Upper lobe of left lung (tissue), 6 donors: Measurements from ENCODE around the gene DOCK1. TPM values are rescaled to one million over a fixed set of nuclear protein-coding genes. Genes with fewer than 3 reads are reported as not detected.
A peak's percentile ranks its signal among the peaks of the same experiment; 100 is the strongest.

ENCODE experiments used
- ATAC-seq, 2 donors: fragments of 200-7000 bp; cut with Tn5 transposase; one replicate each; pipeline ENCODE4 v1.9.1; 2022; ENCODE audit warnings: mild to moderate bottlenecking in 2 of 2, moderate library complexity in 2 of 2; ENCODE audit not compliant: low FRiP score in 2 of 2
- DNase-seq, 2 donors: peaks; one replicate each; pipeline ENCODE4 v3.0.0-alpha.2; 2019 to 2020
- H3K27ac ChIP-seq, 4 donors: fragments of 200-600 bp; sonication (generic); one replicate each; pipeline ENCODE4 v1.5.1; 2016 to 2019
- H3K27me3 ChIP-seq, 4 donors: fragments of 200-600 bp; sonication (generic); one replicate each; pipeline ENCODE4 v1.5.1; 2017 to 2019
- H3K36me3 ChIP-seq, 4 donors: fragments of 200-600 bp; sonication (generic); one replicate each; pipeline ENCODE4 v1.5.1; 2016 to 2019
- H3K4me1 ChIP-seq, 4 donors: fragments of 200-600 bp; sonication (generic); one replicate each; pipeline ENCODE4 v1.5.1; 2018 to 2019
- H3K4me3 ChIP-seq, 4 donors: fragments of 200-600 bp; sonication (generic); one replicate each; pipeline ENCODE4 v1.5.1; 2017 to 2019; ENCODE audit warnings: mild to moderate bottlenecking in 2 of 4, moderate library complexity in 1 of 4
- H3K9me3 ChIP-seq, 4 donors: fragments of 200-600 bp; sonication (generic); one replicate each; pipeline ENCODE4 v1.5.1; 2018 to 2019
- EP300 ChIP-seq, 4 donors: sonication (generic); formaldehyde crosslinking; IDR thresholded peaks; one replicate each; pipeline ENCODE4 v1.5.1; 2017; ENCODE audit warnings: antibody characterized with exemption in 4 of 4, control low read depth in 2 of 4
- POLR2A ChIP-seq, 4 donors: fragments of 450-650 bp; IDR thresholded peaks; one replicate each; pipeline ENCODE4 v1.5.1; 2016 to 2017; ENCODE audit warnings: antibody characterized with exemption in 4 of 4, mild to moderate bottlenecking in 2 of 4
- POLR2AphosphoS5 ChIP-seq, 2 donors: sonication (generic); formaldehyde crosslinking; IDR thresholded peaks; one replicate each; pipeline ENCODE4 v1.5.1; 2017; ENCODE audit warnings: antibody characterized with exemption in 2 of 2
- WGBS, 2 donors: methylation state at CpG; one replicate each; pipeline ENCODE4 v1.1.5; 2017 to 2018; 5-methylcytosine and 5-hydroxymethylcytosine counted together
- total RNA-seq, 6 donors: library from RNA; depleted of rRNA in 4 of 6; stranded (reverse); fragments of >200 nt in 4 of 6; gene quantifications; one replicate each; pipeline versions ENCODE4 v1.1.0 to v1.2.1, GENCODE V29; 2016 to 2021
- TF ChIP-seq, protein P1 (sequence below), 6 experiments: fragments of 450-650 bp in 4 of 6; fragments of 200-600 bp in 2 of 6; sonication (generic) in 2 of 6; IDR thresholded peaks; one replicate each; pipeline ENCODE4 v1.5.1; 2016 to 2019; ENCODE audit warnings: antibody characterized with exemption in 6 of 6
- donor health status: DM: no; HTN: no; CAD: no; lungs with moderate emphysema.
- donor health status: DM: no; HTN: yes; CAD: no; lungs with severe emphysema.

DOCK1 gene
- total RNA-seq, 6 donors from 2014 or later = 37.5 to 63.9 (median 45.8) TPM

- no peaks in the 10 kb centered on the region for H3K27me3 ChIP-seq
- no peaks in the 10 kb centered on the region for H3K36me3 ChIP-seq
- H3K27ac ChIP-seq = no peak overlapping the region
- H3K9me3 ChIP-seq = no peaks in the 10 kb centered on the region
- WGBS, 2 donors = 66 to 75% methylated on average over 15 of the region's 15 CpGs
- H3K4me3 ChIP-seq = no peak overlapping the region
- peak in 1 of 2 donors; percentile 69 for ATAC-seq
- TF ChIP-seq POLR2AphosphoS5 (IDR thresholded peaks at IDR 0.05) = no peak
- no peak for TF ChIP-seq EP300 (IDR thresholded peaks at IDR 0.05)
- no peak for TF ChIP-seq POLR2A (IDR thresholded peaks at IDR 0.05)
- TF ChIP-seq, protein P1, sequence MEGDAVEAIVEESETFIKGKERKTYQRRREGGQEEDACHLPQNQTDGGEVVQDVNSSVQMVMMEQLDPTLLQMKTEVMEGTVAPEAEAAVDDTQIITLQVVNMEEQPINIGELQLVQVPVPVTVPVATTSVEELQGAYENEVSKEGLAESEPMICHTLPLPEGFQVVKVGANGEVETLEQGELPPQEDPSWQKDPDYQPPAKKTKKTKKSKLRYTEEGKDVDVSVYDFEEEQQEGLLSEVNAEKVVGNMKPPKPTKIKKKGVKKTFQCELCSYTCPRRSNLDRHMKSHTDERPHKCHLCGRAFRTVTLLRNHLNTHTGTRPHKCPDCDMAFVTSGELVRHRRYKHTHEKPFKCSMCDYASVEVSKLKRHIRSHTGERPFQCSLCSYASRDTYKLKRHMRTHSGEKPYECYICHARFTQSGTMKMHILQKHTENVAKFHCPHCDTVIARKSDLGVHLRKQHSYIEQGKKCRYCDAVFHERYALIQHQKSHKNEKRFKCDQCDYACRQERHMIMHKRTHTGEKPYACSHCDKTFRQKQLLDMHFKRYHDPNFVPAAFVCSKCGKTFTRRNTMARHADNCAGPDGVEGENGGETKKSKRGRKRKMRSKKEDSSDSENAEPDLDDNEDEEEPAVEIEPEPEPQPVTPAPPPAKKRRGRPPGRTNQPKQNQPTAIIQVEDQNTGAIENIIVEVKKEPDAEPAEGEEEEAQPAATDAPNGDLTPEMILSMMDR (IDR thresholded peaks at IDR 0.05) = no peak
- H3K4me1 ChIP-seq = peaks cover 0 to 13% (median 8%) of the 10 kb centered on the region in 4 donors
- DNase-seq = no peak
Measured at GRCh38 chr10:127148066-127148932, 243.1 kb downstream of the DOCK1 start.

GRCh38 chr10:127148933-127149220 is 243.6 kb downstream of the DOCK1 start:
- TF ChIP-seq, protein P1 (IDR thresholded peaks at IDR 0.05) = no peak
- TF ChIP-seq POLR2A (IDR thresholded peaks at IDR 0.05) (no peak), EP300 (IDR thresholded peaks at IDR 0.05) (no peak), POLR2AphosphoS5 (IDR thresholded peaks at IDR 0.05) (no peak)
- Histone ChIP-seq H3K27ac (no peak overlapping the region), H3K4me1 (peaks cover 0 to 14% (median 9%) of the 10 kb centered on the region in 4 donors), H3K36me3 (no peaks in the 10 kb centered on the region), H3K27me3 (no peaks in the 10 kb centered on the region), H3K9me3 (no peaks in the 10 kb centered on the region), H3K4me3 (no peak overlapping the region)
- ATAC-seq (peak in 1 of 2 donors; percentile 65), DNase-seq (no peak)
- WGBS, 2 donors = 69 to 83% methylated on average over 2 of the region's 2 CpGs

- Histone ChIP-seq H3K4me3 (no peak overlapping the region), H3K4me1 (peaks cover 0 to 14% (median 9%) of the 10 kb centered on the region in 4 donors), H3K36me3 (no peaks in the 10 kb centered on the region), H3K9me3 (no peaks in the 10 kb centered on the region), H3K27ac (no peak overlapping the region), H3K27me3 (no peaks in the 10 kb centered on the region)
- 86% methylated on average over 7 of the region's 7 CpGs for whole genome bisulfite sequencing, 2 donors
- ATAC-seq (no peak), DNase-seq (no peak)
- no peak for TF ChIP-seq EP300 (IDR thresholded peaks at IDR 0.05)
- TF ChIP-seq, protein P1 (IDR thresholded peaks at IDR 0.05) = no peak
- no peak for TF ChIP-seq POLR2A (IDR thresholded peaks at IDR 0.05)
- no peak for TF ChIP-seq POLR2AphosphoS5 (IDR thresholded peaks at IDR 0.05)
Measured at GRCh38 chr10:127149501-127150081, 244.4 kb downstream of the DOCK1 start.

DNA sequence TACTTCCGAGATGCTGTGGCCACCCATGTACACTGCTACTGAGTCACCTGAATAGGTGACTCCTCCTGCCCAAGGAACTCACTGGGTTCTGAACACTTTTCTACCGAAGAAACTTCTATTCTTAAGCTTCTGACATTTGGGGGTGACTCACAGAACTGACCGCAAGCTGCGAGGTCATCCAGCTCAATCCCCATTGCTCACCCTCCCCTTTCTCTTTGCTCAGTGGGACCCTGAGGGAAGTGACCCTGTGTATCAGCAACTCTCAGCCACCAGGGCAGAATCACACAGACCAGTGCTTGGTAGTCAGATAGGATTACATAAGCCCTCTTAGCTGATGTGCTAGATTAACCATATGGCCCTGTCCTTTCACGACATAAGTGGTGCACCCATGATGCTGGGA is 244.9 kb downstream of the DOCK1 start:
- H3K36me3 ChIP-seq = no peaks in the 10 kb centered on the region
- no peaks in the 10 kb centered on the region for H3K27me3 ChIP-seq
- H3K9me3 ChIP-seq = no peaks in the 10 kb centered on the region
- H3K4me1 ChIP-seq = peaks cover 0 to 14% (median 9%) of the 10 kb centered on the region in 4 donors
- H3K4me3 ChIP-seq = no peak overlapping the region
- DNase-seq (no peak), ATAC-seq (no peak)
- TF ChIP-seq POLR2A (IDR thresholded peaks at IDR 0.05) (no peak), POLR2AphosphoS5 (IDR thresholded peaks at IDR 0.05) (no peak), EP300 (IDR thresholded peaks at IDR 0.05) (no peak)
- TF ChIP-seq, protein P1 (IDR thresholded peaks at IDR 0.05) = no peak
- 91 to 92% methylated on average over 5 of the region's 5 CpGs for WGBS, 2 donors
- H3K27ac ChIP-seq = no peak overlapping the region
